HG03139 (cell line): ENCODE data around the gene RABGAP1.

ENCODE experiments used
- ATAC-seq: cut with Tn5 transposase; IDR thresholded peaks from one replicate; pipeline ENCODE4 v1.9.1; 2021; ENCODE audit not compliant: unreplicated experiment

The RABGAP1 gene

GRCh38 chr9:122944960-122945888 is 4.4 kb downstream of the RABGAP1 start:
- no peak for ATAC-seq

- ATAC-seq = no peak
Measured at GRCh38 chr9:122946461-122947005, 5.7 kb downstream of the RABGAP1 start.

- no peak for ATAC-seq
Measured at GRCh38 chr9:122948313-122948712, 7.5 kb downstream of the RABGAP1 start.

- ATAC-seq = no peak
Measured at GRCh38 chr9:122949696-122950095, 8.9 kb downstream of the RABGAP1 start.

GRCh38 chr9:122950263-122950662 is 9.4 kb downstream of the RABGAP1 start:
- ATAC-seq = no peak

GRCh38 chr9:122951056-122951455 is 10.2 kb downstream of the RABGAP1 start:
- no peak for ATAC-seq

- no peak for ATAC-seq
Measured at GRCh38 chr9:122954253-122954691, 13.5 kb downstream of the RABGAP1 start.

GRCh38 chr9:122955961-122956360 is 15.1 kb downstream of the RABGAP1 start:
- no peak for ATAC-seq

- ATAC-seq = no peak
Measured at GRCh38 chr9:122961139-122961538, 20.3 kb downstream of the RABGAP1 start.

- no peak for ATAC-seq
Measured at GRCh38 chr9:122975196-122975595, 34.4 kb downstream of the RABGAP1 start.

GRCh38 chr9:122978601-122979000 is 37.8 kb downstream of the RABGAP1 start:
- ATAC-seq = no peak

- ATAC-seq = no peak
Measured at GRCh38 chr9:122986010-122986409, 45.2 kb downstream of the RABGAP1 start.

GRCh38 chr9:122988141-122988540 is 47.3 kb downstream of the RABGAP1 start:
- ATAC-seq = no peak

- ATAC-seq = peak; percentile 52
Measured at GRCh38 chr9:122988920-122989621, 48.3 kb downstream of the RABGAP1 start.

- no peak for ATAC-seq
Measured at GRCh38 chr9:122991370-122991830, 50.6 kb downstream of the RABGAP1 start.

- ATAC-seq = no peak
Measured at GRCh38 chr9:122996586-122996985, 55.8 kb downstream of the RABGAP1 start.

GRCh38 chr9:122998448-122998847 is 57.6 kb downstream of the RABGAP1 start:
- no peak for ATAC-seq

GRCh38 chr9:123000371-123001068 is 59.7 kb downstream of the RABGAP1 start:
- no peak for ATAC-seq

- ATAC-seq = no peak
Measured at GRCh38 chr9:123002754-123003153, 61.9 kb downstream of the RABGAP1 start.

- ATAC-seq = no peak
Measured at GRCh38 chr9:123003466-123003865, 62.6 kb downstream of the RABGAP1 start.

GRCh38 chr9:123005964-123006363 is 65.1 kb downstream of the RABGAP1 start:
- ATAC-seq = no peak
